Measurements from ENCODE around the gene P2RY2.
"Not testable (repeated sequence)": the region's sequence is repeated elsewhere in the genome, so short reads cannot be mapped to it uniquely, and the experiment has no call there.

The P2RY2 gene

DNA sequence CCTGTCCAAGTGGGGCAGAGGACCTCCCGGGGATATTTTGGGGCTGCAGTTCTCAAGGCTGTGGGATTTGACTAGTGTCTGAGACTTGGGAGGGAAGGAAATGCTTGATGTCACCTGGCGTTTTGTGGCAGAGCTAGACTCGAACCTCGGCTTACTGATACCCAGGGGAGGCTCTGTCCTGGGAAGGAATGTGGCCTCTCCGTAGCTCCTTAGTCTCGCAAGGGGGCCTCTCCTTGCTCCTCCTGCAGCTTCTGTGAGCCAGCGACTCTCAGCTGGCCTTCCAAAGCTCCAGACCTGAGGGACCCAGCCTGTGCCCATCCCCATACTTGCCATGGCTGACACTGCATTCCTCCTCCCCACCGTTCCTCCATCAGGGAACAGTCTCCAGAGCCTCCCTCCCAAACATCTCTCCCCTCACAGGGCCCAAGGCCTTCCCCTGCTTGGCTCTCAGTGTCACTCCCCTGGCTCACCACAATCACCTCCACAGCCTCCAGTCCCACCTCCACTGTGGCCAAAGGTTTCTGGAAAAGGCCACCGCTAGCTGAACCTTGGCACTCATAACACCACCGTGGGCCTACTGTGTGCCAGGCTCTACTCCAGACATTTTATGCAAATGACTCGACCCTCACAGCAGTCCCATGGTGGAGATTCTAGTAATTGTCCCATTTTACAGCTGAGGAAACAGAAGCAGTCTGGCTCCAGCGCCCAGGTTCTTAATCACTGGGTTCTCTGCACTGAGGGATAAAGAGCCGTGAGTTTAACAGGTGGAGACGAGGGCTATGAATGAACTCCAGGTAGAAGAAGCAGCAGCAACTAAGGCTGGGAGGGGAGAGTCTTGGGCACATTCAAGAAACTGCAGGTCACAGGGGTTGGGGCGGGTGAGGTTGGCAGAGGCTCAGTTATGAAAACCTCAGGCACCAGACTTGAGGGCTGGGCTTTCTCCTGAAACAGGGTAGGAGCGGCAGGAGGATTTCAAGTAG, 12.1 kb downstream of the P2RY2 start:
- no peak for DNase-seq

DNA sequence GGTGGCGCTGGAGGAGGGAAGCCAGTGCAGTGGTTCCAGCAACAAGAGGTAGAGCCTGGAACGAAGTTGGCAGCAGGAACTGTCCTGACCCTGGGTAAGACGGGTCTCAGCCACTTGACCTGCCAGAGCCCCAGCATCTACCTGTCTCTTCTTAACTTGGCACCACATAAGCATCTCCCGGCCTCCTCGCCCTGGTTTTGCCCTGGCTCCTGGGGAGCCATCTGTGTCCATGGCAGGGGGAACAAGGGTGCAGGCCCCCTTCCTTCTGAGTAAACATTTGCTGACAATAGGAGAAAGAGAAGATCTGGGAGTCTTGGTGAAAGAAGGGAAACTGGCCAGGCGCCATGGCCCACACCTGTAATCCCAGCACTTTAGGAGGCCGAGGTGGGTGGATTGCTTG, 12.8 kb downstream of the P2RY2 start:
- DNase-seq = no peak

GRCh38 chr11:73232487-73232886, 14.4 kb downstream of the P2RY2 start:
- not testable (repeated sequence) for DNase-seq

GRCh38 chr11:73233211-73233610, 15.1 kb downstream of the P2RY2 start:
- no peak for DNase-seq

GRCh38 chr11:73233692-73234470, 15.8 kb downstream of the P2RY2 start:
- DNase-seq = no peak

DNA sequence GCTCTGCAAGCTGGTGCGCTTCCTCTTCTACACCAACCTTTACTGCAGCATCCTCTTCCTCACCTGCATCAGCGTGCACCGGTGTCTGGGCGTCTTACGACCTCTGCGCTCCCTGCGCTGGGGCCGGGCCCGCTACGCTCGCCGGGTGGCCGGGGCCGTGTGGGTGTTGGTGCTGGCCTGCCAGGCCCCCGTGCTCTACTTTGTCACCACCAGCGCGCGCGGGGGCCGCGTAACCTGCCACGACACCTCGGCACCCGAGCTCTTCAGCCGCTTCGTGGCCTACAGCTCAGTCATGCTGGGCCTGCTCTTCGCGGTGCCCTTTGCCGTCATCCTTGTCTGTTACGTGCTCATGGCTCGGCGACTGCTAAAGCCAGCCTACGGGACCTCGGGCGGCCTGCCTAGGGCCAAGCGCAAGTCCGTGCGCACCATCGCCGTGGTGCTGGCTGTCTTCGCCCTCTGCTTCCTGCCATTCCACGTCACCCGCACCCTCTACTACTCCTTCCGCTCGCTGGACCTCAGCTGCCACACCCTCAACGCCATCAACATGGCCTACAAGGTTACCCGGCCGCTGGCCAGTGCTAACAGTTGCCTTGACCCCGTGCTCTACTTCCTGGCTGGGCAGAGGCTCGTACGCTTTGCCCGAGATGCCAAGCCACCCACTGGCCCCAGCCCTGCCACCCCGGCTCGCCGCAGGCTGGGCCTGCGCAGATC, 16.5 kb downstream of the P2RY2 start:
- DNase-seq = no peak

DNA sequence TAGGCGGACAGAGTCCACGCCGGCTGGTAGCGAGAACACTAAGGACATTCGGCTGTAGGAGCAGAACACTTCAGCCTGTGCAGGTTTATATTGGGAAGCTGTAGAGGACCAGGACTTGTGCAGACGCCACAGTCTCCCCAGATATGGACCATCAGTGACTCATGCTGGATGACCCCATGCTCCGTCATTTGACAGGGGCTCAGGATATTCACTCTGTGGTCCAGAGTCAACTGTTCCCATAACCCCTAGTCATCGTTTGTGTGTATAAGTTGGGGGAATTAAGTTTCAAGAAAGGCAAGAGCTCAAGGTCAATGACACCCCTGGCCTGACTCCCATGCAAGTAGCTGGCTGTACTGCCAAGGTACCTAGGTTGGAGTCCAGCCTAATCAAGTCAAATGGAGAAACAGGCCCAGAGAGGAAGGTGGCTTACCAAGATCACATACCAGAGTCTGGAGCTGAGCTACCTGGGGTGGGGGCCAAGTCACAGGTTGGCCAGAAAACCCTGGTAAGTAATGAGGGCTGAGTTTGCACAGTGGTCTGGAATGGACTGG, 17.2 kb downstream of the P2RY2 start:
- no peak for DNase-seq

GRCh38 chr11:73236205-73236765, 18.2 kb downstream of the P2RY2 start:
- DNase-seq = no peak

DNA sequence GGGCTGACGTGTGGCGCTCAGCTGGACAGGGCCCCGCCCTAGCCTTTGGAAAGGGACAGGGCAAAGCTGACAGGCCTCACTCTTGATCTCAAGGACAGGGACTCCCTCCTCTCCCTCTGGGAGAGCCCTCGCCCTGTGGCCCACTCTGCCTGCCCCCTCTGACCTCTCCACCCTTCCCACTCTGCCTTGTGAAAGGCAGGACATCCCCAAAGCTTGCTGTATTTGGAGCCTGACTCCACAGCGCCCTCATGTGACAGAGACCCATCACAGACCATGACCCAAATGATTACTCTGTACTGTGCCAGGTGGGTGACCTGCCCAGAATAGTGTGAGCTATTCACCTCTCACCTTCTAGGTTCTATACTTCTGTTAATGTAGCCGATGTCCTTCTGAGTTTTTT, 18.8 kb downstream of the P2RY2 start:
- DNase-seq = no peak

DNA sequence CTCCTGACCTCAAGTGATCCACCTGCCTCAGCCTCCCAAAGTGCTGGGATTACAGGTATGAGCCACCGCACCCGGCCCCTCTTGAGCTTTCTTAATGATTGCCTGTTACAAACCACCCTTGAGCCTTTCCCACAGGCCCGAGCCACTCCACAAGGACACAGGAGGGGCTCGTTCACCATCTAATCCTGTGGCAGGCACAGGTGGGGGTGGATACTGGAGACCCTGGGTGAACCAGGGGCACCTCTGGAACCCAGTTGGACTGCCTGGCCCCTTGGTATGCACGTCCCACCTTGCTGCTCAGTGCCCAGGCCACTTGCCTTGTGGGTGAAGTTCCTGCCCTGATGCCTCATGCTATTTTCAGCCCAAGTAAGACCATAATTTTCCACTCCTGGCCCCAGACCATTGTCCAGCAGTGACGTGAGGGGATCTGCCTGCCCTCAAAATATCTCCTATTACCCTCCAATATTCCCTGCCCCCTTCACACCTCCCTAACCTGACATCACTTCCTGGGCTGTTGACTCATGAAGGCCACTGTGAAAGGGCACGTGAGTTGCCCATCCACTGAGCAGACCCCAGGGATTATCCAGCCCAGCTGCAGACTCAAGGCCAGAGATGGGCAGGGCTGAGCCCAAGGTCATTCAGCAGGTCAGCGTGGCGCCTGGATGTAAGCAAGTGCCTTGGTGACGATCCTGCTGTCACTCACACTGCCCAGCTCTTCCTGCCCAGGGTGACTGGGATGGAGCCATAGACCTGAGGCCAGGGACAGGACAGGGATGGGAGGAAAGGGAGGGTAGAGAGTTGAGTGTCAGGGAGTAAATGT, 19.6 kb downstream of the P2RY2 start:
- no peak for DNase-seq

GRCh38 chr11:73239111-73239521, 21.0 kb downstream of the P2RY2 start:
- DNase-seq = no peak

DNA sequence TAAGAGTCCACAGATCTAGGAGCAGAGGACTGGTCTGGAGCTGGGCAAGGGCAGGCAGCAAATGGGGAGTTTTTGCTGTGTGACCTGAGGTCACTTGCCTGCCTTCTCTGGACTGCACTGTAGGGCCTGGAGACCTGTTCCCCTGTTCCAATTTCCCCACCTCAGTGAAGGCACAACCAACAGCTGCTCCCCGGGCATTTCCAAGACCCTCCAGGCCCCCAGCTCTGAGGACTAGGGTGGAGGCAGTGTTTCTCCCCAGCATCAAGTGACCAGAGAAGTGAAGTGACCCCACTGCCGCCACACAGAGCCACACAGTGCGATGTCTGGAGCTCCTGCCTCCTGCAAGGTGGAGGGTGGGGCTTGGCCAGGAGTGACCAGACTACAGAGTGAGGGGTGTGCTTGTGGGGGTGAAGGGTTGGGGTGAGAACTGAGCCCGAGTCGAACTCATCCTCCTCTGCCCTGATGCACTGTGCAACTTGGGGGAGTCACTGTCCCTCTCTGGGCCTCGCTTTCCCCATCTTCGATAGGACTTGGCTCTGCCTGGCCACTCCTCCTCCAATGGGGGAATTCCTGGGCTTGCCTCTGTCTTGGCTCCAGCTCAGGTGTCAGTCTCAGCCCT, 21.6 kb downstream of the P2RY2 start:
- no peak for DNase-seq

GRCh38 chr11:73240190-73240781, 22.2 kb downstream of the P2RY2 start:
- no peak for DNase-seq

GRCh38 chr11:73241300-73241699, 23.2 kb downstream of the P2RY2 start:
- no peak for DNase-seq

DNA sequence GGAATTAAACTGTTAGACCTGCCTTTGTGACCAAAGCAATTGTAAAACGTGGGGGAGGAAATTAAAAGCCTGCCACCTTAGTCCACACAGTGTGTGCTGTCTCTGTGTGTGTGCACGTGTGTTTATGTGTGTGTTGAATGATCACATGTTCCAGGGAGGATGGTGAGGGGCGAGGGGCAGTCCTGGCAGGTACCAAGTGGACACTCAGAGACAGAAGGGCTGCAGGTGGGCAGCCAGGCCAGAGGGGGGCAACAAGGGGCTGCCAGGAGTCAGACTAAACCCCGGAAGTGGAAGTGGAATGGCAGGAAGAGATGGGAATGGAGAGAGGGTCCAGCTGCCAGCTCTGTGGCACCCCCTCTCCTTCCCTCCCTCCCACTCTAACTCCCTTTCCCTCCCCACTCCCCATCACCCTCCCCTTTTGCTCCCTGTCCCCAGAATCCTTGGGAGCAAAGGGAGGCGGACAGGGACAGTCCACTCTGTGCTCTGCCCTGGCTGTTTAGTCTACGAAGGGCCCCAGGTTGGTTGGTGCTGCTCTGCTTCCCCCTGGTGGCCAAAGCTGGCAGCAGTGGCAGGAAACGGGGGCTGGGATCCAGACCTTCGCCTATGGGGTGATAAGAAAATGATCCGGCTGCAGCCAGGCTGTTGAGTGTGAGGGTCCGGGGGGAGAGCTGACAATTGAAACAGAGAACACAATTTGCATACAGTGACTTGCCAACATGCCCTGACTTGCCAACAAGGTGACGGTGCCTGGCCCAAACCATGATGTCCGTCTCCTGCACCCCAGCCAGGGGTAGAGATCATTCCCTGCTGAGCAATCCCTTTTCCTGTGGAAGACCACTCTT, 24.4 kb downstream of the P2RY2 start:
- peak; percentile 63 to 71 for DNase-seq

DNA sequence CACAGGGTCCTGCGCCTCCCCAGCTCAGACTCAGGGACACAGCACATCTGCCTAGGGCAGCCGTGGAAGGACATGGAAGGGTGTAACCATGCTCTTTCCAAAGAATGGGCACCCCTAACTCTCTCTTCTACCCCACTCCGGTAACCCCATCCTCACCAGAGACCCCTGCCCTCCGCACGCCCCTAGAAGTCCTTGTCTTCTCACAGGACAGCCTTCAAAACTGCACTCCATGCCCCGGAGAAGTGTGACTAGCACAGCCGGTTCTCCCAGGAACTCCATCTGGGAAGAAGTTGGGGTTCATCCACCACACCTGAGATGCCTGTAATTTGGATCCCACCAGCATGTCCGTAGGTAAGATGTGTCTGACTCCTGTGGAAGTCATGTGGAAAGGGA, 25.0 kb downstream of the P2RY2 start:
- no peak for DNase-seq

DNA sequence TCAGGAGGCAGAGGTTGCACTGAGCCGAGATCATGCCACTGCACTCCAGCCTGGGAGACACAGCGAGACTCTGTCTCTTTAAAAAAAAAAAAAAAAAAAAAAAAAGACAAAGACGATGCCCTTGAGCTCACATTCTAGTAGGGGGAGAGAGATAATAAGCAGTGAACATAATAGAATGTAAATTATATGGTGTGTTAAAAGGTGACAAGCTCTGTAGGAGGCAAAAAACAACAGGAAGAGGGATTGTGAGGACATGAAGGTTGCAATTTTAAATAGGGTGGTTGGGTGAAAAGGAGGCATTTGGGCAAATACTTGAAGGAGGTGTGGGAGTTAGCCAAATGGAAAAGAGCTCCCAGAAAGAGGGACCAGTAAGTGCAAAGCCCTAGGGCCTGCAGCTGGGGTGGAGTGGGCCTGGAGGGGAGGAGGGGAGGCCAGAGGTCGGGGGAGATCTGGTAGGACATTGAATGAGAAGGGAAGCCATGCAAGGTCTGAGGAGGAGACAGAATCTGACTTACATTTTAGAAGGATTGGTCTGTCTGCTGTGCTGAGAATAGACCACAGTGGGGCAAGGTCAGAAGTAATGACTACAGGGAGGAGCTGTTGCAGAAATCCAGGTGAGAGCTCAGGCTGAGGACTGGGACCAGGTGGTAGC, 26.6 kb downstream of the P2RY2 start:
- peak in 1 of 2 experiments; percentile 22 for DNase-seq

DNA sequence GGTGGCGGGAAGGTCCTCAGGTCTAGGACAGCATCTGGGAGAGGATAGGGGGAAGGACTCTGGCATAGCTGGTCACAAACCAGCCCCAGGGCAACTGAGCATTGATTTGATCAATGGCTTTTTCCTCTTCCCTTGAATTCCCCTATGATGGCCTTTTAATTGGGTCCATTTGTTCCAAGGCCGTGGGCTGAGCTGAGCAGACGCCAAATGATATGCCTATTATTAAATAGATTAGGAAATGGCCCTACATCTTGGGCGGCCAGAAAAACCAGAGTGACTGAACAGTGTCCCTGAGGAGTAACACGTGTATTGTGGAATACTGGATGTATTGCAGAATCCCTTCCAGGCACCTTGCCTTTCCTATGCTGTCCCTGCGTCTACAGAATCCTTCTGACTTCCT, 27.4 kb downstream of the P2RY2 start:
- DNase-seq = no peak

DNA sequence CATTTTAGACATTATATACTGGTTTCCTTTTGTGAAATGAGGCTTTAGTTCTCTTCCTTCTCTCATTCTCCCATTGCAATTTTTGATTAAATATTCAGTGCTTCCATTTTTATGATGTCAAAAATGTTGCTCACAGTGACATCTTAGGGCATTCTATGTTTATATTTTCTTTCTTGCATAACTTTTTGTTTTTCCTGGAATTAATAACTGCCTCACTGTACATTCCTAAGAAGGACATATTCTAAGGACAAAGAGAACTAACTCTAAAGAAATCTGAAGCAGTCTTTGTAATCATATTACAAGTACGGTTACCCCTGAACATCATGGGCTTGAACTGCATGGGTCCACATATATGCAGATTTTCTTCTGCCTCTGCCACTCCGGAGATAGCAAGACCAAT, 28.2 kb downstream of the P2RY2 start:
- DNase-seq = no peak
